A549 (cell line): ENCODE measurements around the gene DBNDD2. TPM values are rescaled to one million over a fixed set of nuclear protein-coding genes. Genes with fewer than 3 reads are reported as not detected.

Experiments used
- ATAC-seq, 2 experiments: fragments of 200-7000 bp in 1 of 2; fragments of >200 bp in 1 of 2; cut with Nextera tagmentation in 1 of 2; cut with Tn5 transposase in 1 of 2; 3 replicates each; pipeline versions ENCODE4 v1.8.0 to v1.9.1; 2018 to 2020; ENCODE audit warnings: mild to moderate bottlenecking in 1 of 2, moderate library complexity in 1 of 2
- CTCF ChIA-PET: fragments of 300-600 bp; sonication (Branson Sonifier 250); formaldehyde crosslinking; extraction: SDS; loops from one replicate; lab custom pipeline; 2021; ENCODE audit warnings: antibody characterized with exemption, inconsistent platforms; lab: Yijun Ruan, JAX
- POLR2A ChIA-PET: fragments of 350-600 bp; formaldehyde crosslinking; extraction: SDS; loops from one replicate; lab custom pipeline; 2021; ENCODE audit warnings: antibody characterized with exemption, inconsistent platforms; lab: Yijun Ruan, JAX
- DNase-seq, 2 experiments: peaks; one replicate each; pipeline versions ENCODE4 v3.0.0 to v3.0.0-alpha.2; 2011 to 2016; ENCODE audit warnings: low read depth in 1 of 2, low spot score in 1 of 2
- FAIRE-seq: peaks from 2 replicates; lab custom pipeline; 2011; peaks lifted over from hg19 to GRCh38; lab: Jason Lieb, UNC
- H3K27ac ChIP-seq, 2 experiments: fragments of >200 bp; sonication (Bioruptor Twin); formaldehyde crosslinking; 3 replicates each; pipeline ENCODE4 v1.5.1; 2016 to 2017
- H3K4me1 ChIP-seq: fragments of >200 bp; sonication (Bioruptor Twin); formaldehyde crosslinking; 3 replicates; pipeline ENCODE4 v1.6.1; 2016
- H3K4me2 ChIP-seq: fragments of >200 bp; sonication (Bioruptor Twin); formaldehyde crosslinking; 3 replicates; pipeline ENCODE4 v1.6.1; 2016
- H3K4me3 ChIP-seq: fragments of >200 bp; sonication (Bioruptor Twin); formaldehyde crosslinking; 3 replicates; pipeline ENCODE4 v1.5.1; 2016
- H3K9me3 ChIP-seq: fragments of >200 bp; sonication (Bioruptor Twin); formaldehyde crosslinking; 3 replicates; pipeline ENCODE4 v1.6.1; 2016
- CBX2 ChIP-seq: fragments of 200-600 bp; sonication (generic); IDR thresholded peaks from 2 replicates; pipeline ENCODE4 v1.6.1; 2016; ENCODE audit warnings: low read depth, mild to moderate bottlenecking, borderline replicate concordance
- CHD4 ChIP-seq: fragments of 200-600 bp; sonication (generic); IDR thresholded peaks from 2 replicates; pipeline ENCODE4 v1.6.1; 2016; ENCODE audit warnings: antibody characterized with exemption, mild to moderate bottlenecking, borderline replicate concordance
- EHMT2 ChIP-seq: fragments of 200-600 bp; sonication (generic); IDR thresholded peaks from 2 replicates; pipeline ENCODE4 v1.6.1; 2016; ENCODE audit warnings: antibody characterized with exemption, low read depth, mild to moderate bottlenecking, moderate library complexity
- ESRRA ChIP-seq: fragments of 150-350 bp; IDR thresholded peaks from 2 replicates; pipeline ENCODE4 v1.6.1; 2014; ENCODE audit warnings: mild to moderate bottlenecking, low read length, borderline replicate concordance
- FOSB ChIP-seq: fragments of 250-450 bp; sonication (Bioruptor Pico); IDR thresholded peaks from 2 replicates; pipeline ENCODE4 v1.5.0; 2020; ENCODE audit warnings: mild to moderate bottlenecking, moderate library complexity
- FOSL2 ChIP-seq, 2 experiments: fragments of 450-650 bp in 1 of 2; fragments of >200 bp in 1 of 2; sonication (Bioruptor Twin) in 1 of 2; formaldehyde crosslinking; IDR thresholded peaks; 2 replicates each; pipeline versions ENCODE4 v1.5.0 to v1.6.1; 2016 to 2020; ENCODE audit warnings: mild to moderate bottlenecking in 1 of 2, moderate library complexity in 1 of 2
- FOXS1 ChIP-seq: fragments of 250-450 bp; sonication (Bioruptor Pico); IDR thresholded peaks from 2 replicates; pipeline ENCODE4 v1.5.0; 2020; ENCODE audit warnings: mild to moderate bottlenecking, moderate library complexity
- HEYL ChIP-seq: fragments of 250-450 bp; sonication (Bioruptor Pico); IDR thresholded peaks from 2 replicates; pipeline ENCODE4 v1.8.0; 2021; ENCODE audit warnings: mild to moderate bottlenecking, moderate library complexity
- HOXA7 ChIP-seq: fragments of 250-450 bp; sonication (Bioruptor Pico); IDR thresholded peaks from 2 replicates; pipeline ENCODE4 v1.5.0; 2020; ENCODE audit warnings: mild to moderate bottlenecking, moderate library complexity
- HOXB5 ChIP-seq: fragments of 250-450 bp; sonication (Bioruptor Pico); IDR thresholded peaks from 2 replicates; pipeline ENCODE4 v1.5.0; 2020; ENCODE audit warnings: mild to moderate bottlenecking, moderate library complexity
- JUN ChIP-seq, 2 experiments: fragments of >200 bp; sonication (Bioruptor Twin); formaldehyde crosslinking; IDR thresholded peaks; 2 replicates in 1 of 2; 3 replicates in 1 of 2; pipeline ENCODE4 v1.6.1; 2016 to 2017
- MAFK ChIP-seq: fragments of 450-650 bp; IDR thresholded peaks from 2 replicates; pipeline ENCODE4 v1.6.1; 2014; ENCODE audit not compliant: partially characterized antibody
- MAZ ChIP-seq: fragments of 150-350 bp; IDR thresholded peaks from 2 replicates; pipeline ENCODE4 v1.6.1; 2014; ENCODE audit warnings: antibody characterized with exemption, low read depth, low read length, borderline replicate concordance
- POLR2AphosphoS2 ChIP-seq: conservative IDR thresholded peaks from 2 replicates; pipeline ENCODE4 v1.6.1; 2012; ENCODE audit warnings: low read length, improper control_type of control experiment, inconsistent platforms
- RAD21 ChIP-seq, 2 experiments: fragments of >200 bp in 1 of 2; sonication (Bioruptor Twin) in 1 of 2; formaldehyde crosslinking in 1 of 2; IDR thresholded peaks in 1 of 2; conservative IDR thresholded peaks in 1 of 2; 2 replicates in 1 of 2; 3 replicates in 1 of 2; pipeline ENCODE4 v1.6.1; 2012 to 2018; ENCODE audit warnings: inconsistent platforms in 1 of 2
- RARB ChIP-seq: fragments of 250-450 bp; sonication (Bioruptor Pico); IDR thresholded peaks from 2 replicates; pipeline ENCODE4 v1.8.0; 2021; ENCODE audit warnings: mild to moderate bottlenecking, moderate library complexity
- RNF2 ChIP-seq: fragments of 200-600 bp; sonication (generic); IDR thresholded peaks from 2 replicates; pipeline ENCODE4 v1.6.1; 2016; ENCODE audit warnings: low read depth, mild to moderate bottlenecking, antibody characterized with exemption, moderate library complexity, borderline replicate concordance
- SREBF2 ChIP-seq: fragments of 450-650 bp; IDR thresholded peaks from 2 replicates; pipeline ENCODE4 v1.6.1; 2014; ENCODE audit warnings: mild to moderate bottlenecking, moderate library complexity
- TFCP2L1 ChIP-seq: fragments of 250-450 bp; sonication (Bioruptor Pico); IDR thresholded peaks from 2 replicates; pipeline ENCODE4 v1.5.0; 2021; ENCODE audit warnings: mild to moderate bottlenecking
- ZC3H11A ChIP-seq: fragments of 450-650 bp; IDR thresholded peaks from 2 replicates; pipeline ENCODE4 v1.6.1; 2014; ENCODE audit warnings: antibody characterized with exemption, mild to moderate bottlenecking
- ZSCAN20 ChIP-seq: fragments of 250-450 bp; sonication (Bioruptor Pico); IDR thresholded peaks from 2 replicates; pipeline ENCODE4 v1.8.0; 2022; ENCODE audit warnings: mild to moderate bottlenecking, moderate library complexity
- whole genome bisulfite sequencing: methylation state at CpG from one replicate; pipeline ENCODE4 v1.1.6; 2017; ENCODE audit errors: missing lambda C conversion rate; 5-methylcytosine and 5-hydroxymethylcytosine counted together
- polyA plus RNA-seq, 4 experiments: library from polyadenylated mRNA; depleted of rRNA in 3 of 4; stranded (reverse); fragments of >200 nt; fragmentation: RNase III in 1 of 4; extraction: RNeasy Plus Mini Kit Qiagen cat#74134 plus additional on column Dnase treatment in 1 of 4; gene quantifications; 2 replicates in 3 of 4; 3 replicates in 1 of 4; pipeline ENCODE4 v1.2.3, GENCODE V29; 2011 to 2017
- TF ChIP-seq, protein P1 (sequence below): fragments of >200 bp; sonication (Bioruptor Twin); formaldehyde crosslinking; IDR thresholded peaks from 3 replicates; pipeline ENCODE4 v1.6.1; 2016
- TF ChIP-seq, protein P2 (sequence below): IDR thresholded peaks from 2 replicates; pipeline ENCODE4 v1.6.1; 2012
- TF ChIP-seq, protein P3 (sequence below): IDR thresholded peaks from 2 replicates; pipeline ENCODE4 v1.6.1; 2012; ENCODE audit warnings: low read depth, borderline replicate concordance
- TF ChIP-seq, protein P4 (sequence below): fragments of 250-450 bp; sonication (Bioruptor Pico); IDR thresholded peaks from 2 replicates; pipeline ENCODE4 v1.5.0; 2021; ENCODE audit warnings: mild to moderate bottlenecking, moderate library complexity, borderline replicate concordance
- TF ChIP-seq, protein P5 (sequence below): fragments of >200 bp; sonication (Bioruptor Twin); formaldehyde crosslinking; IDR thresholded peaks from 2 replicates; pipeline ENCODE4 v1.6.1; 2016
- TF ChIP-seq, protein P6 (sequence below): fragments of 200-600 bp; sonication (generic); IDR thresholded peaks from 2 replicates; pipeline ENCODE4 v1.6.1; 2016; ENCODE audit warnings: antibody characterized with exemption, mild to moderate bottlenecking, moderate library complexity

DBNDD2 gene
- polyA plus RNA-seq, 2 of the 4 experiments (the other 2 are of a cell fraction): 6.5 to 20.9 TPM

DNA sequence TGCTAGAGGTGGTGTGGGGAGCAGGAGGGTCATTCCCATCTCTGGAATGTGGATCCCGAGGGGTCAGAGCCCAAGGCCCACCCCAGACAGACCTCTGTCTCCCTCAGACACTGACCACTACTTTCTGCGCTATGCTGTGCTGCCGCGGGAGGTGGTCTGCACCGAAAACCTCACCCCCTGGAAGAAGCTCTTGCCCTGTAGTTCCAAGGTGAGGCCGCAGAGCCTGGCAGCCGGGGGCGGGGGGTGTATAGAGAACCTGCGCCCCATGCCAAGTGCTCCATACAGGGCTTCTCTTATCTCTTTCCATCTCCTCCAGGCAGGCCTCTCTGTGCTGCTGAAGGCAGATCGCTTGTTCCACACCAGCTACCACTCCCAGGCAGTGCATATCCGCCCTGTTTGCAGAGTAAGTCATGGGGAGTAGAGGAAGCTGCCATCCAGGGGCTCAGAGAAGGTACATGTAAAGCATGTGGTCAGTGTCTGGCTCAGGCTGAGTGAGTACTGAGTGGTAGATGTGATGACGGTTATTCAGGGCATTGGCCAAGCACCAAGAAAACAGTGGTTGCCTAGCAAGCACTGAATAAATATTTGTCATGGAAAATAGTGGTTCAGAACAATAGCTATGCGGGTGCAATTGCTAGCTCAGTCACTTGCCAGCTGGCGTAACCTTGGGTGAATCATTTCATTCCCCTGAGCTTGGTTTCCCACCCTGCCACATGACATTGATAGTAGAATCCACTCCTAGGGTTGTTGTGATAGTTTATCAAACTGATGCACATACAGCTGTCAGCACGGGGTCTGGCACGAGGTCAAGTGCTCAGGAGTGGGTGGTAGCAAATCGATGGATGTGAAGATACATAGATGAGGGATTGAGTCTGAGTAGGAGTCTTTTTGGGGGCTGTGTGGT, 11.4 kb downstream of the DBNDD2 start:
- ATAC-seq (peak; percentile 87), DNase-seq (peak; percentile 72 to 90)
- POLR2A ChIA-PET: interaction anchor here (1.0 to 1.6 kb wide), 6 partner anchors 9 to 516 kb away, joined by 4 to 6 read pairs (median 4); partner anchors contain the start of gene SYS1
- TF ChIP-seq, protein P1, sequence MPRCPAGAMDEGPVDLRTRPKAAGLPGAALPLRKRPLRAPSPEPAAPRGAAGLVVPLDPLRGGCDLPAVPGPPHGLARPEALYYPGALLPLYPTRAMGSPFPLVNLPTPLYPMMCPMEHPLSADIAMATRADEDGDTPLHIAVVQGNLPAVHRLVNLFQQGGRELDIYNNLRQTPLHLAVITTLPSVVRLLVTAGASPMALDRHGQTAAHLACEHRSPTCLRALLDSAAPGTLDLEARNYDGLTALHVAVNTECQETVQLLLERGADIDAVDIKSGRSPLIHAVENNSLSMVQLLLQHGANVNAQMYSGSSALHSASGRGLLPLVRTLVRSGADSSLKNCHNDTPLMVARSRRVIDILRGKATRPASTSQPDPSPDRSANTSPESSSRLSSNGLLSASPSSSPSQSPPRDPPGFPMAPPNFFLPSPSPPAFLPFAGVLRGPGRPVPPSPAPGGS: no peak
- TF ChIP-seq FOSL2 (IDR thresholded peaks at IDR 0.05) (peak; percentile 55; the same call in 1 of the 2 replicates), FOSL2 (CRISPR knock-in tag; IDR thresholded peaks at IDR 0.05) (peak; percentile 79), TFCP2L1 (CRISPR knock-in tag) (no peak), CBX2 (no peak), MAFK (peak; percentile 45), ZC3H11A (no peak), ESRRA (no peak), HOXB5 (CRISPR knock-in tag) (no peak), POLR2AphosphoS2 (no peak), RAD21 (conservative IDR thresholded peaks at IDR 0.05 in 1 of 2, IDR thresholded peaks at IDR 0.05 in 1 of 2) (no peak), SREBF2 (no peak), CHD4 (no peak), RNF2 (no peak), ZSCAN20 (no peak), HEYL (CRISPR knock-in tag) (no peak), FOXS1 (CRISPR knock-in tag) (no peak), JUN (IDR thresholded peaks at IDR 0.05) (0 out of 5 replicates have a peak, but pooled peaks of 1 of the 2 experiments have one; percentile 28), EHMT2 (no peak), HOXA7 (CRISPR knock-in tag) (no peak), MAZ (no peak), FOSB (CRISPR knock-in tag) (no peak), RARB (CRISPR knock-in tag) (no peak)
- TF ChIP-seq, protein P2, sequence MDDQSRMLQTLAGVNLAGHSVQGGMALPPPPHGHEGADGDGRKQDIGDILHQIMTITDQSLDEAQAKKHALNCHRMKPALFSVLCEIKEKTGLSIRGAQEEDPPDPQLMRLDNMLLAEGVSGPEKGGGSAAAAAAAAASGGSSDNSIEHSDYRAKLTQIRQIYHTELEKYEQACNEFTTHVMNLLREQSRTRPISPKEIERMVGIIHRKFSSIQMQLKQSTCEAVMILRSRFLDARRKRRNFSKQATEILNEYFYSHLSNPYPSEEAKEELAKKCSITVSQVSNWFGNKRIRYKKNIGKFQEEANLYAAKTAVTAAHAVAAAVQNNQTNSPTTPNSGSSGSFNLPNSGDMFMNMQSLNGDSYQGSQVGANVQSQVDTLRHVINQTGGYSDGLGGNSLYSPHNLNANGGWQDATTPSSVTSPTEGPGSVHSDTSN: peak; percentile 18; the same call in 1 of the 2 replicates
- TF ChIP-seq, protein P3, sequence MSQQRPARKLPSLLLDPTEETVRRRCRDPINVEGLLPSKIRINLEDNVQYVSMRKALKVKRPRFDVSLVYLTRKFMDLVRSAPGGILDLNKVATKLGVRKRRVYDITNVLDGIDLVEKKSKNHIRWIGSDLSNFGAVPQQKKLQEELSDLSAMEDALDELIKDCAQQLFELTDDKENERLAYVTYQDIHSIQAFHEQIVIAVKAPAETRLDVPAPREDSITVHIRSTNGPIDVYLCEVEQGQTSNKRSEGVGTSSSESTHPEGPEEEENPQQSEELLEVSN: no peak
- TF ChIP-seq, protein P4, sequence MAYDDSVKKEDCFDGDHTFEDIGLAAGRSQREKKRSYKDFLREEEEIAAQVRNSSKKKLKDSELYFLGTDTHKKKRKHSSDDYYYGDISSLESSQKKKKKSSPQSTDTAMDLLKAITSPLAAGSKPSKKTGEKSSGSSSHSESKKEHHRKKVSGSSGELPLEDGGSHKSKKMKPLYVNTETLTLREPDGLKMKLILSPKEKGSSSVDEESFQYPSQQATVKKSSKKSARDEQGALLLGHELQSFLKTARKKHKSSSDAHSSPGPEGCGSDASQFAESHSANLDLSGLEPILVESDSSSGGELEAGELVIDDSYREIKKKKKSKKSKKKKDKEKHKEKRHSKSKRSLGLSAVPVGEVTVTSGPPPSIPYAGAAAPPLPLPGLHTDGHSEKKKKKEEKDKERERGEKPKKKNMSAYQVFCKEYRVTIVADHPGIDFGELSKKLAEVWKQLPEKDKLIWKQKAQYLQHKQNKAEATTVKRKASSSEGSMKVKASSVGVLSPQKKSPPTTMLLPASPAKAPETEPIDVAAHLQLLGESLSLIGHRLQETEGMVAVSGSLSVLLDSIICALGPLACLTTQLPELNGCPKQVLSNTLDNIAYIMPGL (CRISPR knock-in tag): no peak
- TF ChIP-seq, protein P5, sequence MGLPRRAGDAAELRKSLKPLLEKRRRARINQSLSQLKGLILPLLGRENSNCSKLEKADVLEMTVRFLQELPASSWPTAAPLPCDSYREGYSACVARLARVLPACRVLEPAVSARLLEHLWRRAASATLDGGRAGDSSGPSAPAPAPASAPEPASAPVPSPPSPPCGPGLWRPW: no peak
- TF ChIP-seq, protein P6, sequence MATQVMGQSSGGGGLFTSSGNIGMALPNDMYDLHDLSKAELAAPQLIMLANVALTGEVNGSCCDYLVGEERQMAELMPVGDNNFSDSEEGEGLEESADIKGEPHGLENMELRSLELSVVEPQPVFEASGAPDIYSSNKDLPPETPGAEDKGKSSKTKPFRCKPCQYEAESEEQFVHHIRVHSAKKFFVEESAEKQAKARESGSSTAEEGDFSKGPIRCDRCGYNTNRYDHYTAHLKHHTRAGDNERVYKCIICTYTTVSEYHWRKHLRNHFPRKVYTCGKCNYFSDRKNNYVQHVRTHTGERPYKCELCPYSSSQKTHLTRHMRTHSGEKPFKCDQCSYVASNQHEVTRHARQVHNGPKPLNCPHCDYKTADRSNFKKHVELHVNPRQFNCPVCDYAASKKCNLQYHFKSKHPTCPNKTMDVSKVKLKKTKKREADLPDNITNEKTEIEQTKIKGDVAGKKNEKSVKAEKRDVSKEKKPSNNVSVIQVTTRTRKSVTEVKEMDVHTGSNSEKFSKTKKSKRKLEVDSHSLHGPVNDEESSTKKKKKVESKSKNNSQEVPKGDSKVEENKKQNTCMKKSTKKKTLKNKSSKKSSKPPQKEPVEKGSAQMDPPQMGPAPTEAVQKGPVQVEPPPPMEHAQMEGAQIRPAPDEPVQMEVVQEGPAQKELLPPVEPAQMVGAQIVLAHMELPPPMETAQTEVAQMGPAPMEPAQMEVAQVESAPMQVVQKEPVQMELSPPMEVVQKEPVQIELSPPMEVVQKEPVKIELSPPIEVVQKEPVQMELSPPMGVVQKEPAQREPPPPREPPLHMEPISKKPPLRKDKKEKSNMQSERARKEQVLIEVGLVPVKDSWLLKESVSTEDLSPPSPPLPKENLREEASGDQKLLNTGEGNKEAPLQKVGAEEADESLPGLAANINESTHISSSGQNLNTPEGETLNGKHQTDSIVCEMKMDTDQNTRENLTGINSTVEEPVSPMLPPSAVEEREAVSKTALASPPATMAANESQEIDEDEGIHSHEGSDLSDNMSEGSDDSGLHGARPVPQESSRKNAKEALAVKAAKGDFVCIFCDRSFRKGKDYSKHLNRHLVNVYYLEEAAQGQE: no peak

More for the DNA sequence above, 11.4 kb downstream of the DBNDD2 start:
- Histone ChIP-seq H3K4me1 (peaks cover 39% of the 10 kb centered on the region), H3K27ac (peak overlapping the region; percentile 46 to 79), H3K9me3 (no peaks in the 10 kb centered on the region), H3K4me2 (peak overlapping the region; percentile 64), H3K4me3 (no peak overlapping the region)
- no peak for FAIRE-seq
- 42% methylated on average over 12 of the region's 17 CpGs for WGBS
- CTCF ChIA-PET: interaction anchor here (0.7 to 7.9 kb wide), 14 partner anchors 12 to 352 kb away, joined by 3 to 70 read pairs (median 4); partner anchors contain the start of gene SYS1
